Loucy (cell line): ENCODE data around the gene RAB38.

Experiments used
- CTCF ChIP-seq: fragments of 200-600 bp; sonication (generic); conservative IDR thresholded peaks from 2 replicates; pipeline ENCODE4 v1.5.1; 2014; ENCODE audit warnings: mild to moderate bottlenecking, antibody characterized with exemption, low read length
- EZH2phosphoT487 ChIP-seq: fragments of 200-600 bp; IDR thresholded peaks from 2 replicates; pipeline ENCODE4 v1.6.1; 2018; ENCODE audit warnings: antibody characterized with exemption, mild to moderate bottlenecking, moderate library complexity, borderline replicate concordance

- TF ChIP-seq CTCF (no peak), EZH2phosphoT487 (no peak)
Measured at GRCh38 chr11:88070437-88070836, 104.8 kb downstream of the RAB38 start.
